ENCODE data around the gene PRDX3.

PRDX3 gene

DNA sequence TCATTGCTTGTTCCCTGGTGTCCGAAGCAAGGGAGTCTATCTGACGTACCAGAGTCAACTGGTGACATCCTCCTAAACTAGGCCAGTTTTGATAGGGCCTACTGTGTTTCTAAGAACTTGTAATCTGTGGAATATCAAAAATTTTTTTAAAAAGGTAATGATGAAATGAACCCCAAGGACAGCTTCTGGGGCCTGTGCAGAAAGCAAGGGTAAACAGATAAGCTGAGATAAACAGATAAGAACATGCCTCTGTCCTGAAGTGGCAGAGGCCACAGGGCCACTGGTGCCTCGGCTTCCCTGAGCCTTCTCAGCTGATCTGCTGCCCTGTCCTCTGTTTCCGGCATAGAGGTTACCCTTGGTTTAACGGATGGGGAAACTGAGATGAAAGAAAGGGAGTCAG is 37.5 kb upstream of the PRDX3 start:
- no peaks in the 10 kb centered on the region for H3K27me3 ChIP-seq (replicated peaks; ENCODE audit: insufficient read depth, low read length)
- no peak for DNase-seq
- peaks cover 13% of the 10 kb centered on the region for H3F3A ChIP-seq (ENCODE audit: insufficient read depth, low read length)
- no peaks in the 10 kb centered on the region for H3K79me2 ChIP-seq (ENCODE audit: low read length)
- H3K4me3 ChIP-seq (ENCODE audit: low read length): no peak overlapping the region
- no peak overlapping the region for H3K9ac ChIP-seq (ENCODE audit: low read length)
- no peak overlapping the region for H3K4me2 ChIP-seq (ENCODE audit: low read depth, low read length)
- peaks cover 17% of the 10 kb centered on the region for H3K4me1 ChIP-seq (ENCODE audit: low read length)
- no peaks in the 10 kb centered on the region for H4K20me1 ChIP-seq (ENCODE audit: insufficient read depth, low read length)
- H2AFZ ChIP-seq (ENCODE audit: low read length): no peak overlapping the region
- TF ChIP-seq, protein P1, sequence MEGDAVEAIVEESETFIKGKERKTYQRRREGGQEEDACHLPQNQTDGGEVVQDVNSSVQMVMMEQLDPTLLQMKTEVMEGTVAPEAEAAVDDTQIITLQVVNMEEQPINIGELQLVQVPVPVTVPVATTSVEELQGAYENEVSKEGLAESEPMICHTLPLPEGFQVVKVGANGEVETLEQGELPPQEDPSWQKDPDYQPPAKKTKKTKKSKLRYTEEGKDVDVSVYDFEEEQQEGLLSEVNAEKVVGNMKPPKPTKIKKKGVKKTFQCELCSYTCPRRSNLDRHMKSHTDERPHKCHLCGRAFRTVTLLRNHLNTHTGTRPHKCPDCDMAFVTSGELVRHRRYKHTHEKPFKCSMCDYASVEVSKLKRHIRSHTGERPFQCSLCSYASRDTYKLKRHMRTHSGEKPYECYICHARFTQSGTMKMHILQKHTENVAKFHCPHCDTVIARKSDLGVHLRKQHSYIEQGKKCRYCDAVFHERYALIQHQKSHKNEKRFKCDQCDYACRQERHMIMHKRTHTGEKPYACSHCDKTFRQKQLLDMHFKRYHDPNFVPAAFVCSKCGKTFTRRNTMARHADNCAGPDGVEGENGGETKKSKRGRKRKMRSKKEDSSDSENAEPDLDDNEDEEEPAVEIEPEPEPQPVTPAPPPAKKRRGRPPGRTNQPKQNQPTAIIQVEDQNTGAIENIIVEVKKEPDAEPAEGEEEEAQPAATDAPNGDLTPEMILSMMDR (IDR thresholded peaks at IDR 0.05; ENCODE audit: low read length): no peak
- TF ChIP-seq EZH2 (optimal IDR thresholded peaks at IDR 0.05; ENCODE audit: low read depth, low read length) (no peak), EZH2phosphoT487 (IDR thresholded peaks at IDR 0.05; ENCODE audit: low read length) (no peak)
- H3K9me3 ChIP-seq (replicated peaks; ENCODE audit: insufficient read depth, low read length): no peaks in the 10 kb centered on the region
- H3K27ac ChIP-seq (ENCODE audit: low read length): no peak overlapping the region
- no peaks in the 10 kb centered on the region for H3K36me3 ChIP-seq (replicated peaks; ENCODE audit: insufficient read depth, low read length)
- H3K9me2 ChIP-seq (replicated peaks; ENCODE audit: insufficient read depth, low read length): no peaks in the 10 kb centered on the region

- H3K4me2 ChIP-seq (ENCODE audit: low read depth, low read length): no peak overlapping the region
- TF ChIP-seq, protein P1 (IDR thresholded peaks at IDR 0.05; ENCODE audit: low read length): no peak
- TF ChIP-seq EZH2phosphoT487 (IDR thresholded peaks at IDR 0.05; ENCODE audit: low read length): no peak
- no peak for TF ChIP-seq EZH2 (optimal IDR thresholded peaks at IDR 0.05; ENCODE audit: low read depth, low read length)
Observed at GRCh38 chr10:119215371-119215770, 36.8 kb upstream of the PRDX3 start.

DNA sequence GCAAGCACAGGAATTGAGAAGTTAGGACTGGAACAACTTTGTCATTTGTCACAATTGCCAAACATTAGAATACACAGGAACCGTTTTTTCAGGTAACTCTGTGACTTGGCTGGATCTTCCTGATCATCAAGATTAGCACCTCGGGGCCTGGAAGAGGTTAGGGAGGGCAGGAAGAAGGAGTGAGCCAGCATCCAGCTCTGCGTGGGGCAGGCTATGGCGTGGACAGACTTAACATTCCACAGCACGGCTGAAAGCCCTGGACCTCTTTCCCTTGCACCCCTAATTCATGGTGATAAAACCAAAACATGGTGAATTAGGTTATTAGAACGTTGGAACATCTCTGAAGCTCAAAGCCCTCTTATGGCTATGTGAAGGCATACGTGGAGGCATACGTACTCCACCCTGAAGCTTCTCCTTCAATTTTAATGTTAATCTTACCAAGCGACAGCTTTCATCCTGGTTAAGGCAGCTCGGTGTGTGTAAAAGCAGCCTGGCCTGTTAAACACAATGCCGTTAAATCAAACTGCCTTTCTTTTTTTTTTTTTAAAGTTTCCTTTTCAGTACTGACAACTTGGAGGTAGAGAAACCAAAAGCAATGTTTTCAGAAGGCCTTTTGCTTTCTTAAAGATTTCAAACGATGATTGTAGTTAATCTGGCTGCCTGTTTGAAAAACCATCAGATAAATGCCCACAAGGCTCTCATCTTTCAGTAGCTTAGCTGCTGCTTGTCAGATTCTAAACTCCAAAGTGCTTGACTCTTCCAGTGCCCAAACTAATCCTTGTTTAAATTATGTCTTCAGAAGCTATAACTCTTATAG is 33.2 kb upstream of the PRDX3 start:
- Histone ChIP-seq H3K4me3 (ENCODE audit: low read length) (peak overlapping the region; percentile 24), H3K4me2 (ENCODE audit: low read depth, low read length) (peak overlapping the region; percentile 60)
- DNase-seq: peak; percentile 72

More at GRCh38 chr10:119215371-119215770, 36.8 kb upstream of the PRDX3 start:
- H3K27ac ChIP-seq (ENCODE audit: low read length): no peak overlapping the region
- no peaks in the 10 kb centered on the region for H3K9me3 ChIP-seq (replicated peaks; ENCODE audit: insufficient read depth, low read length)
- no peak overlapping the region for H3K4me3 ChIP-seq (ENCODE audit: low read length)
- H3K9ac ChIP-seq (ENCODE audit: low read length): no peak overlapping the region
- no peaks in the 10 kb centered on the region for H4K20me1 ChIP-seq (ENCODE audit: insufficient read depth, low read length)
- H3K79me2 ChIP-seq (ENCODE audit: low read length): no peaks in the 10 kb centered on the region
- H2AFZ ChIP-seq (ENCODE audit: low read length): no peak overlapping the region
- H3K27me3 ChIP-seq (replicated peaks; ENCODE audit: insufficient read depth, low read length): no peaks in the 10 kb centered on the region
- H3K4me1 ChIP-seq (ENCODE audit: low read length): peaks cover 18% of the 10 kb centered on the region
- peaks cover 13% of the 10 kb centered on the region for H3F3A ChIP-seq (ENCODE audit: insufficient read depth, low read length)
- H3K9me2 ChIP-seq (replicated peaks; ENCODE audit: insufficient read depth, low read length): no peaks in the 10 kb centered on the region
- no peaks in the 10 kb centered on the region for H3K36me3 ChIP-seq (replicated peaks; ENCODE audit: insufficient read depth, low read length)
- no peak for DNase-seq

More for the DNA sequence above, 33.2 kb upstream of the PRDX3 start:
- peaks cover 34% of the 10 kb centered on the region for H3K4me1 ChIP-seq (ENCODE audit: low read length)
- no peaks in the 10 kb centered on the region for H4K20me1 ChIP-seq (ENCODE audit: insufficient read depth, low read length)
- H3K9ac ChIP-seq (ENCODE audit: low read length): peak overlapping the region; percentile 4; the same call in 1 of the 2 replicates
- H3K27ac ChIP-seq (ENCODE audit: low read length): peak overlapping the region; percentile 45; the same call in 1 of the 2 replicates
- H3K36me3 ChIP-seq (replicated peaks; ENCODE audit: insufficient read depth, low read length): no peaks in the 10 kb centered on the region
- H3K9me2 ChIP-seq (replicated peaks; ENCODE audit: insufficient read depth, low read length): no peaks in the 10 kb centered on the region
- H3K79me2 ChIP-seq (ENCODE audit: low read length): 0 out of 2 replicates have a peak, but pooled peaks cover 6% of the 10 kb centered on the region
- no peak for TF ChIP-seq EZH2 (optimal IDR thresholded peaks at IDR 0.05; ENCODE audit: low read depth, low read length)
- TF ChIP-seq, protein P1 (IDR thresholded peaks at IDR 0.05; ENCODE audit: low read length): no peak
- TF ChIP-seq EZH2phosphoT487 (IDR thresholded peaks at IDR 0.05; ENCODE audit: low read length): no peak
- H3K9me3 ChIP-seq (replicated peaks; ENCODE audit: insufficient read depth, low read length): no peaks in the 10 kb centered on the region
- no peaks in the 10 kb centered on the region for H3K27me3 ChIP-seq (replicated peaks; ENCODE audit: insufficient read depth, low read length)
- H2AFZ ChIP-seq (ENCODE audit: low read length): peak overlapping the region; percentile 56
- peaks cover 18% of the 10 kb centered on the region for H3F3A ChIP-seq (ENCODE audit: insufficient read depth, low read length)

All from MM.1S (cell line).